CD1c-positive myeloid dendritic cell (primary cell): Measurements from ENCODE around the gene ARMC9.

ENCODE experiments used
- DNase-seq: peaks from one replicate; pipeline ENCODE4 v3.0.0-alpha.2; 2016; ENCODE audit errors: extremely low spot score

Gene ARMC9

DNA sequence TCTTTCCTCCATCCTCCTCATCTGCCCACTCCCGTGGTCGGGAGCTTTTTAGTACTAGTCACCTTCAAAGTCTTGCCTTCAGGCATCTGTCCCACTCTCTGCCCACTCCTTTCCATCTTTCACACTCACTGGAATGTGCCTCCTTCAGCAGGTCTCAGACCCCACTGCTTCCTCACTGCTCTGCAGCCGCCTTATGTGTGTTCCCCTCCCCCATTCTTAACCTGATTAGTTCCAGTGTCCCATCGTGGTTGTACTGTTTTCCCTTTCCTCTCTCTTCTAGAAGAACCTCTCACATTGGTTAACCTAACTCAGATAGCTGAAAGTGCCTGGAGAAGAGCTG is 3.0 kb downstream of the ARMC9 start:
- no peak for DNase-seq

DNA sequence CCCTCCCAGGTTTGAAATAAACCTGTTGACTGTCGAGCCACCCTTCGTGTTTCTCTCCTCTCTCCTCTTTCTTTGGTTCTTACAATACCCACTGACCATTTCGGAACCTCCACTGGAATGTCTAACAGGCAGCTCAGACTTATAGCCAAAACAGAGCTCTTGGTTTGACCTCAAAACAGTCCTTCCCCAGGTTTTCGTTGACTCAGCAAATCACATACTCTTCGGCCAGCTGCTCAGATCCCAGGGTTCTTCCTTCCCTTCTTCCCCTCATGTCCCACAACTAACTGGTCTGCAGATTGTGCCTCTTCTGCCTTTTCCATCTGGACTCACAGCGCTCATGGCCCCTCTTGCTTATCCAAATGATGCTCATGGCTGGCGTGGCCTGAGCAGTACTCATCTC is 4.7 kb downstream of the ARMC9 start:
- no peak for DNase-seq

DNA sequence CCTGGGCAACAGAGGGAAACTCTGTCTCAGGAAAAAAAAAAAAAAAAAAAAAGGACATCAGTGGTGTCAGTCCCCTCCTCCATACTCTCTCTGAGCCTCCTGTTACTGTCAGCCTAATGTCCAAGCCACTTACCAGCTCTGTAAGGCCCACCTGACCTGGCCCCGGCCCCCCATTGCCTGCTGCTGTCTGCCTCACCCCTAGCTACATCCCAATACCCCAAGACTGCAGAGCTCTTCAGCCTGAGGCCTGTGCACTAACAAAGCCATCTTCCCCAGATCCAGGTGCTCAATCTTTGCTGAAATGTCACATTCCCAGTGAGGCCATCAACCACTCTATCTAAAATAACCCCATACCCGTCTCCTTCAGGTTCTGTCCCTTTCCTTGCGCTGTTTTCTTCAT is 5.7 kb downstream of the ARMC9 start:
- DNase-seq: no peak

DNA sequence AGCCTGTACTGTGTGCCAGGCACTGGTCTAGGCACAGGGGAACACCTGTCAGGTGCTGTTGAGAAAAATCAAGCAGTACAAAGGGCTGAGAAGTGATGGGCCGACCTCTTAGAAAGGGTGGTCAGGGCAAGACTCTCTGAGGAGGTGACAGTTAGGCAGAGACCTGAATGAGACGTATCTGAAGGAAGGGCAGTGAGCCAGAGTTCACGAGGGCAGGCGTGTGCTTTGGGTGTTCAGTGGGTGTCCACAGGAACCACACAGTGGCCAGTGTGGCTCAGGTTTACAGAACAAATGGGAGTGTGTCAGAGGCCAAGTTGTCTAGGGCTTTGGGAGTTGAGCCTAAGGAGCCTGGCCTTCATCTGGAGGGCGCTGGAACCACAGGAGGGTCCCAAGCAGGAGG is 6.2 kb downstream of the ARMC9 start:
- DNase-seq: no peak

DNA sequence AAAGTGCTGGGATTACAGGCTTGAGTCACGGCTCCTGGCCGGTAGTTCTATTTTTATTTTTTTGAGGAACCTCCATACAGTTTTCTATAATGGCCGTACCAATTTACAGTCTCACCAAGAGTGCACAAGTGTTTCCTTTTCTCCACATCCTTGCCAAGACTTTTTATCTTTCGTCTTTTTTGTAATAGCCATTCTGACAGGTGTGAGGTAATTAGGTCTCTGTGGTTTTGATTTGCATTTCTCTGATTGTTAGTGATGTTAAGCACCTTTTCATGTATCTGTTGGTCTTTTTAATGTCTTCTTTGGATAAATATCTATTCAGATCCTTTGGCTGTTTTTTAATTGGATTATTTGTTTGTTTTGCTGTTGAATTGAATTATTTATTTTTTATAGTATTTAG is 9.3 kb downstream of the ARMC9 start:
- no peak for DNase-seq

DNA sequence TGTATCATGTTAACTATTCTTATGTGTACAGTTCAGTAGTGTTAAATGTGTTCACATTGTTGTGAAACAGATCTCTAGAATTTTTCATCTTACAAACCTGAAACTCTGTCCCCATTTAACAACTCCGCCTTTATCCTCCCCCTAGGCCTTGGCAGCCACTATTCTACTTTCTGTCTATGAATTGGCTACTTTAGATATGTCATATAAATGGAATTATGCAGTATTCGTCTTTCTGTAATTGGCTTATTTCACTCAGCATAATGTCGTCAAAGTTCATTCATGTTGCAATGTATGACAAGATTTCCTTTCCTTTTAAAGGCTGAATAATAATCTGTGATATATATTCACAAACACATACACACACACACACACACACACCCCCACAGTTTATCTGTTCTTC is 12.4 kb downstream of the ARMC9 start:
- DNase-seq: no peak

DNA sequence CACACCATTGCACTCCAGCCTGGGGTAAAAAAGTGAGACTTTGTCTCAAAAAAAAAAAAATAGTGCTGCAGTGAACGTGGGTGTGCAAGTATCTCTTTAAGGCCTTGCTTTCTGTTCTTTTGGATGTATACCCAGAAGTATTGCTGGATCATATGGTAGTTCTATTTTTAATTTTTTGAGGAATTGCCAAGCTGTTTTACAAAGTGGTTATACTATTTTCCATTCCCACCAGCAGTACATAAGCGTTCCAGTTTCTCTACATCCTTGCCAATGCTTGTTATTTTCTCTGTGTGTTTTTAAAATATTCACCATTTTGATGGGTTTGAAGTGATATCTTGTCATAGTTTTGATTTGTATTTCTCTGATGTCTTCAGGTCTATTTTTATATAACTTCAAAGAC is 13.1 kb downstream of the ARMC9 start:
- no peak for DNase-seq

DNA sequence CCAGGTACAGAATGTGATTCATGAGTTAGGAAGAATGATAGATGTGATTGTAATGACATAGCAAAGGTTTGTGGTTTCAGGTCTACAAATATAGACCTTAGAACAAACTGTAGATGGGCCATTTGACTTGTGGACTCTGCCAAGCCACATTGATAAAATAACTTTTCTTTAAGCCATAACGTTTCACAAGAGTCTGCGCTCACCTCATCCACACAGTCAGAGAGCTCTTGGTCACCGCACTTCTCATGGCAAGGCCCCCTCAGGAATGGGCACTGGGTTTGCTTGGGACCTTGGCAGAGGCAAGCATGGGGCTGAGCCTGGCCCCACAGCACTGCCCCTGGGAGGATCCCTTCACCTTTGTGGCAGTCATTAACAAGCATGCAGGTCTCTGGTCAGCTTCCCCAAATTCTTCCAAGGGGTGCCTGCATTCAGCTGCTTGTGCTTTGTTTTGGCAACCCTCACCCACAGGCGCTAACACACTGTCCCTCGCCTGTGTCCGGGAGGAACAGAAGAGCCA is 14.0 kb downstream of the ARMC9 start:
- no peak for DNase-seq

DNA sequence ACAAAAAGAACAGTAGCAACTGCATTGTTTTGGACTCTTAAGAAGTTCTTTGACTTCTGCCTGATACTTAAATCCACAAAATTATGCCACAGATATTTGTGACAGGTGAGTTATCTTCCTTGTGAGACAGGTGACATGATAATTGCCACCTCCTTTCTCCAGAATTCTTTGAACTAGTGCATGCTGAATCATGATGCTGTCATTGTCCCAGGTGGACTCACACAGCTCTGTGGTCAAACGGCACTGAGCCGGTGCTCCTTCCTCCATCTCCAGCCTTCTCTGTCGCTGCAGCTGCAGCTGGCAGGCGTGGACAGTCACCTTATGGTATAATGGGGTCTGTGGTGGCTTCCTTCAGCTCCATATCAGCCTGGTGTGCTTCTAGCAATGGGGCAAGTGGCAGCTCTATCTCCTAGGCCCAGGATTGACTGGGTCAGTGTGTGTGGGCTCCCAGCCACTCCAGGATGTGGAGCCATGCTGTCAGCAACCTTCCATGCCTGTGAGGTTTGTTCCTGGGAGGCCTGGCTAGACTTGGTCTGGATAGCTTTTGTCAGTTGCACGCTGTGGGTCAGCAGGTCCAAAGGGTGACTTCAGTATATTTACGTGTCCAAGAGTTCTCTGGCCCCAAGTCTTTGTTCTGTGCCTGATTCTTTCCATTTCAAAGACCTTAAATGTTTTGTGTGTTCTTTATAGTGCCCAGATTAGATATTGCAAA is 15.7 kb downstream of the ARMC9 start:
- no peak for DNase-seq

DNA sequence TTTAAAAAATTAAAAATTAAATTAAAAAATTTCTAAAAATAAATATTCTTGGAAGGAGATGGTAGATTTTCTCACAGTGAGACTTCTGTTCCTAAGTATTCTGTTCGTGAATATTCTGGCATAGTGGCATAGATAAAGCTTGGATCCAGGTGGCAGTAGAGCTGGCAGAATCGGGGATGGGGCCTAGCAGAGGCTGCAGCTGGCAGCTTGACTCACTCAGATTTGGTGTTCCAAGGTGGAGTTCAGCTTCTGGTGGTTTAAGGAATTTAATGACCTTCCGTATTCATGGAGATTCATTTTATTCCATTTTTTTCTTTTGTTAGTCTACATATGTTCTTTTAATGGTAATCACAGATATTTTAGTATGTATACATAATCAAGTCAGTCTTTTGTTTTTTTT is 19.9 kb downstream of the ARMC9 start:
- no peak for DNase-seq

DNA sequence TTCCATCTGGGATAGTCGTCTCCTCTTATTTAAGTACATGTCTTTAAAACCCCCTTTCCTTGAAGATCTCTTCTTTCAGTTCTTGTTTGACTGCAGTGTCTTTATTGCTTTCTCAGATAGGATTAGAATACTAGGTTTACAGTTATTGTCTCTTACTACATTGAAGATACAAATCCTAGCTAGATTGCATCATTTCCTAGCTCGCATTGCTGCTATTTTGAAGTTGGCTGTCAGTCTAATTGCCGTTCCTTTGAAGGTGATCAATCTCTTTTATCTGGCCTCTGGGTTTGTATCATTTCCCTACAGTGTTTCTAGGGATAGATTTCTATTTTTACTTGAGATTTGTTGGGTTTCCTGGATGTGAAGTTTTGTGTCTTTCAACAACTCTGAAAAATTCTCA is 20.9 kb downstream of the ARMC9 start:
- DNase-seq: no peak

DNA sequence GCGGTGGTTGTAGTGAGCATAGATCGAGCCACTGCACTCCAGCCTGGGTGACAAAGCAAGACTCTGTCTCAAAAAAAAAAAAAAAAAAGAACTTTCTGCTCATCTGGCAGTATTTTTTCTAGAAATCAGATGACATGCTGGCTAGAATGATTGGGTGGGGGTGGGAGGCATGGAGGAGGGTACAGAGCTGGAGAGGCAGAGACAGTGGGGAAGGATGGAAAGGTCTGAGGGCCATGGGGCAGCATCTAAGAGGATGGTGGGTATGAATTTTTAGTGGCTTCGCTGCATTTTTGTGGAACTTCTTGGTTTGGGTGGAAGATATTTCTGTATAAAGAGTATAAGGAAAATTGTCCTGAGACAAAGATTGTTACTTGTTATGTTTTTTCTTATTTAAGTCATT is 23.3 kb downstream of the ARMC9 start:
- no peak for DNase-seq

DNA sequence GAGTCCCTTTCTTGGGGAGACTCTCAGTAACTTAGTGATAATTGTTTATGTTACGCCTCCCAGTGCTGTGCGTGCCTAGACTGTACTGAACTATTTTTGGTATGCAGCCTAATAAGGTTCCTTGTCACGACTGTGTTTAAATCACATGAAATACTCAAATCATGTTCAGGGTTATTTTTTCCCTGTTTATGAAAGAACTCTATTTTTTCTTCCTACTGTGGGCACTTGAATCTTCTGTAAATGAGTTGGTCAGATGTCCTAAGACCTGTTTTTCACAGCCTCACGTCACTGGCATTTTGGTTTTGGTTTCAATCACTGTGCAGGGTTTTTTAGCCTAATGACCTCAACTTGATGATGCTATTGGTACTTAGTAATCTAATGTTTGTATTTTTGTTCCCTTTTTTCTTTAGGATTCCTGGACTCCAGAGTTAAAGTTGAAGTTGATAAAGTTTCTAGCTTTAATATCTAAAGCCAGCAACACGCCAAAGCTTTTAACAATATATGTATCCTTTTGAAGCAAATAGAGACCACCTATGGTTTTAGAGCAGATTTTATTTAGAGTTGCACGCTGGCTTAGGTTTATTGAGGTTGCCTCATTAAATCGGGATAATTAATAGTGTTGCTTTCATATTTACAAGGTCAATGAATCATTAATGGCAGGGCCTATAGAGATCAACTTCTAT is 24.0 kb downstream of the ARMC9 start:
- DNase-seq: peak; percentile 20

DNA sequence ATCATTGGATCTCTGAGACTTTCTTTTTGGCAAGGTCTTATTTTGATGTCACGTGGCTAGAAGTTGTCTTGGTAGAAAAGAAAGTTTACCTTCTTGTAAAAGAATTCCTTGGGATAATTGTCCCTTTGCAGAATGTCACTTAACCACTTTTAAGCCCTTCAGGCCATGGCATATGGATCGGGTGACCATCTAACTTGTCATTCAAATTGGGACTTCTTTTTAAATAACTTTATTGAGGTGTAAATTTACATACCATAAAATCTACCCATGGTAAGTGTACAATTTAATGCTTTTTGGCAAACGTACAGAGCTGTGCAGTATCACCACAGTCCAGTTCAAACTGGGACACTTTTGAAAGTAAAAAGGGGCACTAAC is 24.6 kb downstream of the ARMC9 start:
- DNase-seq: no peak

DNA sequence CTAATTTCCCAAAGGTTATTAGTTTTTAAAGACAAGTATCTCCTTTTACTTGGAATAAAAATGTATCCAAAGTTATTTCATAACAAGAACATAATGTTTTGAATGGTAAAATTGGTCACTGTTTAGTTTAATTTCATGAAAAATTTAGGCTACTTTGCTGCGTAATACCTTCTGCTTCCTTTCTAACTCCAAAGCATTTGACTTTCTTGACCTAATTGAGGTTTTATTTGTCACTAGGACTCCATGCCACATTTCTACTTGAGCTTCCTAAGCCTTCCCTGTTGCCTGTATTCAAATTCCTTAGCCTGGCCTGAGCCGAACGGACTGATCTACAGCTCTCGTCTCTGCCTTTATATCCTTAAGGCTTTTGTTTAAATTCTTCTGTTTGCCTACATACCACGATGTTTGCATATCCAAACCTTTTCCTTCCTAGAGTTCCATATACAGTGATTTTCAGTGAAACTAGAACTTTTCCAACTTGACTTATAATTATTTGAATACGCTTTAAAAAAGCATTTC is 25.1 kb downstream of the ARMC9 start:
- DNase-seq: no peak

DNA sequence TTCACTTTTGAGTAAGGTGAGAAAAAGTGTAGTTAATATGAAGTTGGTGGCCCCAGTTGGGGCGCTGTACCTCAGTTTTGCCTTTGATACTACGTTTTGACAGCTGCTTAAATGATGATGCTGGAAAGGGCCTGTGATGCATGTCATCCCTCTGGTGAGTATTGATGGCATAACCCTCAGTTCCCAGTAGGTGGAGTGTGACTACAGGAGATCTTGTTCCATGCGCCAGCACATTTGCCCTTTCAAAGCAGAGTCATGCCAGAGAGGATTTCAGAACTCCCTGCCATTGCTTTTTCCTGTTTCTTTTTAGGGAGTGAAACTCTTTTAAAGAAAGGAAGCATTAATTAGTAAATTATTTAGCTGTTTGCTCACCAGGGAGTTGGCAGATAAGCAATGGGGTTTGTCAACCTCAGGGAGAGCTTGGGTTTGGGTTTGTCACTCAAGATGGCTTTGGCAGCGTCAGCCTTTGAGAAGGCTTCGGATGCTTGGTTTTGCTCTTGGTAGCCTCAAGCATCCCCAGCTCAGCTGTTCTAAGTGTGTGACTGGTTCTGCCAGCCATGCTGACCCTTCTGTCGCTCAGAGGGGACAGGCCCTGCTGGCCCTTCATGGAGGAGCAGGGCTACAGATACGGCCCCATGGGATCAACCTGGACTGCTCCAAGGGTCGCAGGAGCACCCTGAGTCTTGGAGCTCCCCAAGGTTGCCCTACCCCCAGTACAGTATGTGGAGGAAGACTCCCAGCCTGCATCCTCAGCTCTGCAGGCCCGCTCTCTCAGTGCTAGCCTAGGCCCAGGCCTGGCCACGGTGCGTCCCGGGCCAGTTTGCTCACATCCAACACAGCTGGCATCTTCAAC is 29.1 kb downstream of the ARMC9 start:
- DNase-seq: peak; percentile 81

DNA sequence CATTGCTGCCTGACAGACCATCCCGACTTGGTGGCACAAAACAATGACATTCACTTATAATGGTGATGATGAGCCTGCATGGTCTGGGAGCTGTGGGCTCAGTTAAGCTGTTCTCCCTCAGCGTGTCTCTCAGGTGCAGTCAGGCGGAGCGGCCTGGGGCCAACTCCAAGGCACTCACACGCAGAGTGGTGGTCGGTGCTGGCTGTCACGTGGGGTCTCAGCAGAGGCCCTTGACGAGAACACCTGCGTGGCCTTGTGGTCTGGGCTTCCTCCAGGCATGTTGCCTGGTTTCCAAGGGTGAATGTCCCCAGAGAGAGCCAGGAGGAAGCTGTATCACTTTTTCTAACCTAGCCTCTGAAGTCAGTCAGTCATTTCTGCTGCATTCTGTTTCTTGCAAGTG is 29.8 kb downstream of the ARMC9 start:
- DNase-seq: no peak

DNA sequence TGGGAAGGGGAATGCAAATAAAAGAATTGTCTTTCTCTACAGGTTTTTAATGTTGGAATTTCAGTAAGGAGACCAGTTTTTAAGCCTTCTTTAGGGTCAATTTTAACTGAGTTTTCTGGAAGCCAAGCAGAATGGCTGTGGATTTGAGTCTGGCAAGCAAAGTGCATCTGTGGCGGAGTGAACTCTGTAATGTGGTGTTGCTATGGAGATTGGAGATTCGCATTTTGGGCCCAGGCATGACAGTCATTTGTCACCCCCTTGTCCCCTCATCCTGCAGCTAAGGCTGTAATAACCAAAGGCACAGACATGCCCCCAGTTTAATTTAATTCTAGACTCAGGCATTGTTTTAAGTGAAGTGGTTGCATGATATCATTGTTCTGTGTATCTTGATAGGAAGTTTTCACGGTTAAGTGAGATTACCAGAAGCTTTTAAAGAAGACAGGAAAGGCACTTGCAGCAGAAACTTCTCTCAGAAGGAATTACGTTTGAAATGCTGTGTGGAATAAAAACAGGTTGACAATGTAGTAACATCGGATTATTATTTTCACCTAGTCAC is 30.6 kb downstream of the ARMC9 start:
- DNase-seq: no peak

DNA sequence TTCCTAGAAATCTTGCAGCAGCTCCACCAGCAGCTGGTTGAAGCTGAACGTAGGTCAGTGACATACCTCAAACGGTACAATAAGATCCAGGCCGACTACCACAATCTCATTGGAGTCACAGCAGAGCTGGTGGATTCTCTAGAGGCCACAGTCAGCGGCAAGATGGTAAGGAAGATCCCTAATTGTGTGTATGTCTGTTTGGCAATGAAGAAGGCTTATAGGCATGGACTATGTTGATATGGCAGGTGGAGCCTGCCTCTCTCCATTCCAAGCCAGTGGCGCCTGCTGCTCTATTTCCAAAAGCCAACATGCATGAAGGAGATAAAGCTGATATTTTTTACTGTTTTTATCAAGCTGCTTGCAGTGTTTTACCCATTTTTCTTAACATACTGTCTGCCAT is 36.8 kb downstream of the ARMC9 start:
- no peak for DNase-seq

DNA sequence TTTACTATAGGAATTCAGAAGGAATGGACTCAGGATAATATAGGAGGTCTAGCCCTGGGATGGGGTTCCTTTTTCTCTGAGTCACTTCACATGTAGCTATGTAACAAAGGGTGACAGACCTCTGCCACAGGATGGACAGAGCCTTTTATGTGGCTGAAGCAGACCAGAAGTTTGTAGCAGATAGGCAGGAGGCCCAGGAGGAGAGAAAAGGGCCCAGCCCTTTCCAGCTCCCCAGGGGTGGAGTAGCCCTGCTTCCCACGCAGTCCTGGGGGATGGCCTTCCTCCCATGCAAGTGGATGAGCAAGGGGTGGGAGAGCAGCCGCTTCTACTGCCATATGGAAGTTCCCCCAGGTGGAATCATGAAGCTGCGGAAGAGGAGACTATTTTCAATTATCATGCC is 40.3 kb downstream of the ARMC9 start:
- DNase-seq: no peak

DNA sequence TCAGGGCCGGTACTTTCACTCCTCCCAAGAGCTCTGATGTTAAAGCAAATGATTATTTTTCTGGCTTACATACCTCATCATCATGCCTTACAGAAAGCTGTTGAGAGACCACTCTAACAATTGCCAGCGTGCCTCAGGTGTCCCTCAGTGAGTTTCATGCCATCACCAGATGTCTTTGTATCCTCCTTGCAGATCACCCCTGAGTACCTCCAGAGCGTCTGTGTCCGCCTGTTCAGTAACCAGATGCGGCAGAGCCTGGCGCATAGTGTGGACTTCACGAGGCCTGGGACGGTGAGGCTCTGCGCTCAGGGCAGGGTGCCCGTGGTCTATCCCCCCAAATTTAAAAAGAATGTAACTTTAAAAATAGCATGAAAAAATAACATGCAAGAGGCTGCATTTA is 41.3 kb downstream of the ARMC9 start:
- DNase-seq: no peak

DNA sequence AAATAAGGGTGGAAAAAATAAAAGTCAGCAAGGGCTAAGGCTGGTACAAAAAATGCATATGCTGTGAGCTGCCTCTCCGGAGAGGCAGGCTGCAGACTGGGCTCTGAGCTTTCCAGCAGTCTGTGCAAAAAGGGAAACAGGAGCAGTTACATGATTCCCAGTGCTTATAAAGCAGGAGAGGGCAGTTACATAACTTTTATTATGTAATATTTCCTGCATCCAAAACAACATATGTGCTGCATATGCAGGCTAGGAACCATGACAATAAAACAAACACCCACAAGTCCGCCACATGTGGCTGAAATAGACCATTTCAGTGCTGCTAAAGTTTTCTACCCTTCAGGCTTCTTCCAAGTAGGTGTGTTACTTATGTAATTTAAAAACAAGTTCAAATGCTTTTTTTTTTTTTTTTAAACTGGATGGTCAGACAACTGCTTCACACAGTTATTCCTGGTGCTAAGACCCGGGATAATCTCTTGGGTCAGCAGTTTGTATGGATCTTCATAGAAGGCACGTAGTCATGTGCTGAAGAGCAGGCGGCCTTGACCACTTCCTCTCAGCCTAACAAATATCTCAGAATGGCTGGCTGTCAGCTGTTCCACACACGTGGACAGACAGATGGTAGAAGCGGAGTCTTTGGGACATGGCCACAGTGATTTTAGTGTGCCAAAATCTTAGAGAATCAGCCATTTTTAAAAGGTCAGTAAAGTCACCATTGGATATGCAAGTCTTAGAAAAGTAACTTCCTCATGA is 43.5 kb downstream of the ARMC9 start:
- peak; percentile 68 for DNase-seq
